Pulmonary artery endothelial cell (primary cell): Measurements from ENCODE around the gene WDR81. TPM values are rescaled to one million over a fixed set of nuclear protein-coding genes. Genes with fewer than 3 reads are reported as not detected.
A peak's percentile ranks its signal among the peaks of the same experiment; 100 is the strongest.
"Not testable (repeated sequence)": the region's sequence is repeated elsewhere in the genome, so short reads cannot be mapped to it uniquely, and the experiment has no call there.

ENCODE experiments used
- DNase-seq: peaks from one replicate; pipeline ENCODE4 v3.0.0-alpha.2; 2011; ENCODE audit warnings: low read depth, low spot score
- total RNA-seq: library from RNA; depleted of rRNA; stranded (reverse); fragments of >200 nt; gene quantifications from 2 replicates; pipeline ENCODE4 v1.2.3, GENCODE V29; 2014

The WDR81 gene
- total RNA-seq, 1 donor from 2014 or later = 13.8 TPM

GRCh38 chr17:1713160-1713877, 11.2 kb upstream of the WDR81 start:
- DNase-seq = no peak

- DNase-seq = no peak
These were observed 10.6 kb upstream of the WDR81 start for GRCh38 chr17:1713878-1714426.

- peak; percentile 91 for DNase-seq
These were observed 10.0 kb upstream of the WDR81 start for GRCh38 chr17:1714427-1714979.

GRCh38 chr17:1714980-1715802, 9.3 kb upstream of the WDR81 start:
- DNase-seq = peak; percentile 68

GRCh38 chr17:1715803-1716075, 8.8 kb upstream of the WDR81 start:
- DNase-seq = no peak

GRCh38 chr17:1716076-1716911, 8.2 kb upstream of the WDR81 start:
- peak; percentile 100 for DNase-seq

- peak; percentile 98 for DNase-seq
These were observed 7.4 kb upstream of the WDR81 start for GRCh38 chr17:1716912-1717695.

GRCh38 chr17:1718362-1719165, 5.9 kb upstream of the WDR81 start:
- DNase-seq = no peak

- DNase-seq = no peak
These were observed 3.6 kb upstream of the WDR81 start for GRCh38 chr17:1720856-1721386.

- DNase-seq = not testable (repeated sequence)
These were observed 2.5 kb upstream of the WDR81 start for GRCh38 chr17:1722022-1722421.

- no peak for DNase-seq
These were observed 551 bp downstream of the WDR81 start for GRCh38 chr17:1724869-1725641.

GRCh38 chr17:1725642-1726511, 1.4 kb downstream of the WDR81 start:
- DNase-seq = no peak

GRCh38 chr17:1726626-1727257, 2.2 kb downstream of the WDR81 start:
- no peak for DNase-seq

- DNase-seq = no peak
These were observed 2.8 kb downstream of the WDR81 start for GRCh38 chr17:1727258-1727789.

- DNase-seq = no peak
These were observed 3.5 kb downstream of the WDR81 start for GRCh38 chr17:1727876-1728630.

GRCh38 chr17:1729966-1730325, 5.4 kb downstream of the WDR81 start:
- no peak for DNase-seq
